GM19023 (cell line): ENCODE measurements around the gene KIF3C.
"Not testable (repeated sequence)": the region's sequence is repeated elsewhere in the genome, so short reads cannot be mapped to it uniquely, and the experiment has no call there.

Experiments
- ATAC-seq: cut with Tn5 transposase; IDR thresholded peaks from one replicate; pipeline ENCODE4 v1.9.1; 2021; ENCODE audit warnings: mild to moderate bottlenecking, moderate library complexity; ENCODE audit not compliant: unreplicated experiment

The KIF3C gene

GRCh38 chr2:26000561-26001082 lies 18.3 kb upstream of the KIF3C start:
- ATAC-seq = no peak

DNA sequence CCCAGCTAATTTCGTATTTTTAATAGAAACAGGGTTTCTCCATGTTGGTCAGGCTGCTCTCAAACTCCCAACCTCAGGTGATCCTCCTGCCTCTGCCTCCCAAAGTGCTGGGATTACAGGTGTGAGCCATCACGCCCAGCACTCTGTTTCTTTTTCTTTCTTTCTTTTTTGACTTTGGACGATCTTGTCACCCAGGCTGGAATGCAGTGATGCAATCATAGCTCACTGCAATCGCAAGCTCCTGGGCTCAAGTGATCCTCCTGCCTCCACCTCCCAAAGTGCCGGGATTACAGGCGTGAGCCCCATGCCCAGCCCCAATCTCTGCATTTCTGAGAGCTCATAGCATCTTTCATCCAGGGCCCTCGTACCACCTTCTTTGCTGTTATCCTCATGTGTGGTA lies 17.1 kb upstream of the KIF3C start:
- not testable (repeated sequence) for ATAC-seq

DNA sequence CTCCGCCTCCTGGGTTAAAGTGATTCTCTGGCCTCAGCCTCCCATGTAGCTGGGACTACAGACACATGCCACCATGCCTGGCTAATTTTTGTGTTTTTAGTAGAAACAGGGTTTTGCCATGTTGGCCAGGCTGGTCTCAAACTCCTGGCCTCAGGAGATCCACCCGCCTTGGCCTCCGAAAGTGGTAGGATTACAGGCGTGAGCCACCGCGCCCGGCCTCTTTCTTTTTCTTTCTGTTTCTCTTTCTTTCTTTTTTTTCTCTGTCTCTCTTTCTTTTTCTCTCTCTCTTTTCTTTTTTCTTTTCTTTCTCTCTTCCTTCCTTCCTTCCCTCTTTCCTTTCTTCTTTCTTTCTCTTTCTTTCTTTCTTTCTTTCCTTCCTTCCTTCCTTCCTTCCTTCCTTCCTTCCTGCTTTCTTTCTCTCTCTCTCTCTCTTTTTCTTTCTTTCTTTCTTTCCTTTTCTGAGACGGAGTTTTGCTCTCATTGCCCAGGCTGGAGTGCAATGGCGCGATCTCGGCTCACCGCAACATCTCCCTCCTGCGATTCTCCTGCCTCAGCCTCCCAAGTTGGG lies 16.6 kb upstream of the KIF3C start:
- not testable (repeated sequence) for ATAC-seq

- ATAC-seq = no peak
Measured at GRCh38 chr2:25996844-25997243, 14.5 kb upstream of the KIF3C start.

GRCh38 chr2:25994509-25994908 lies 12.2 kb upstream of the KIF3C start:
- no peak for ATAC-seq

DNA sequence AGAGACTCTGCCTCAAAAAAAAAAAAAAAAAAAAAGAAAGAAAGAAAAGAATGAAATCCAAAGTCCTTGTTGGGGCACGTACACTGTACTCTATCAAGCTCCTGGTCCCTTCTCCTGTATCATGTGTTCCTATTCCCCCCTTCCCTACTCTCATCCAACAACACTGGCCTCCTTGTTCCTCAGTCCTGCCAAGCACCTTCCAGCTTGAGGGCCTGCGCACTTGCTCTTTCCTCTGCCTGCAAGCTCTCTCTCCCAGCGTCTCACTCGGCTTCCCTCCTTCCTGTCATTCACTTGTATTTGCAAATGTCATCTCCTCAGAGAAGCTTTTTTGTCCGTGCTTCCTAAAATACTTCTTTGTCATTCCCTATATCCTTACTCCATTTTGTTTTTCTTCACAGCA lies 10.8 kb upstream of the KIF3C start:
- no peak for ATAC-seq

DNA sequence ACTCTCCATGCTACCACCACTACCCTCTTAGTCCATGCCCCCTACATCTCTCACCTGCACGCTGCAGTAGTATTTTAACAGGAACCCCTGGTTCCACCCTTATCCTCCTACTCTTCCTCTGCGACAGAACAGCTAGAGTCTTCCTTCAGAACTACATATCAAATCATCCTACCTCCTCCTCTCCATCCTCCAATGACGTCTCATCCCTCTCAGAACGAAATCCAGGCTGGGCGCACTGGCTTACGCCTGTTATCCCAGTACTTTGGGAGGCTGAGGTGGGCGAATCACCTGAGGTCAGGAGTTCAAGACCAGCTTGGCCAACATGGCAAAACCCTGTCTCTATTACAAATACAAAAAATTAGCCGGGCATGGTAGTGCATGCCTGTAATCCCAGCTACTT lies 10.3 kb upstream of the KIF3C start:
- ATAC-seq = no peak

DNA sequence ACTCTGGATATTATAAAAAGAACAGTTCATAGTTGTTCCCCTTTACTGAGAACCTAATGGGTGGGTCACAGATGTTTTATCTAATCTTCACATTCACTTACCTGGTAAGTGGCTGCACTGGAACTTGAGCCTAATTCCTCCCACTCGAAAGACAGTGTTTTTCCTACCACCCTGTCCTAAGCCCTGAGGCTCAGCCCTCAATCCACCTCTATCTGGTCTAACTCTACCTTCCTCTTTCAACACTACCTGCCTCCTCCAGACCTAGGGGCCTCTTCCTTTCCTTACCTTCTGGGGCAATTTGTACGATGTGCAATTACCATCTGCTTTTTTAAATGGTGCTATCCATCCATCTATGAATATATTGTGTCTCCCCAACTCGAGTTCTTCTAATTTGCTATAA lies 9.7 kb upstream of the KIF3C start:
- no peak for ATAC-seq

GRCh38 chr2:25989154-25989553 lies 6.9 kb upstream of the KIF3C start:
- no peak for ATAC-seq

- ATAC-seq = no peak
Measured at GRCh38 chr2:25988134-25988533, 5.8 kb upstream of the KIF3C start.

DNA sequence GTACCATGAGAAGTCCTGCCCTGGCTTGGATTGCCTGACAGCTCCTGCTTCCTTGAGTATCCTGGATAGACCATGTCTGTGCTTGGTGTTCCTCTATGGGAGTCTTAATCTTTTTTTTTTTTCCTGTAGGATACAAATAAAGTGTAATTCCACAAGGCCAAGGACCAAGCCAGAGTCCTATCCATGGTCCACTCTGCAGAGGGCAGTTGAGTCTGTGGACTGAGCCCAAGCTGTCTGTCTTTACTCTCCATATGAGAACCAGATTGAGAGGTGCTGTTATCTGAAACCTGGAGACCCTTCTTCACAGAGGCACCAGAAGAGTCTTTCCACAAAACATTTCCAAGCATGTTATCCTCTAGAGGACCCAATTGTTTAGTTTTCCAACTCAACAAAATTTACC lies 1.4 kb upstream of the KIF3C start:
- ATAC-seq = no peak

- ATAC-seq = no peak
Measured at GRCh38 chr2:25982968-25983280, 627 bp upstream of the KIF3C start.

GRCh38 chr2:25981596-25982272 lies 563 bp downstream of the KIF3C start:
- peak; percentile 18 for ATAC-seq

DNA sequence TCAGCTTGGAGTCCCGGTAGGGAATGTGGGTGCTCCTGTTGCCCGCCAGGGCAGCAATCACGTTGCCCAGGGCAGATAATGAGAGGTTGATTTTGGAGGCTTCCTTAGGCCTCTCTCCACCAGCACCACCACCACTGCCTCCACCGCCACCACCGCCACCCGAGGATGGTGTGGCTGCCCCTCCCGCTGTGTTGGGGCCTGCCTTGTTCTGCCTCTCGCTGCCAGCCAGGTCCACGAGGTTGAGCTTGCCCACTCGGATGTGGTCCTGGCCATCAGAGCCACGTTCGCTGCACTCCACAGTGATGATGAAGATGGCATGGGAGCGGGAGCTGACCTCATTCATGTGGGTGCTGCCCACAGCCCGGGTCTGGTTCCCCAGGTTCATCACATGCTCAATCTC lies 1.3 kb downstream of the KIF3C start:
- no peak for ATAC-seq

- no peak for ATAC-seq
Measured at GRCh38 chr2:25980076-25980887, 2.0 kb downstream of the KIF3C start.

DNA sequence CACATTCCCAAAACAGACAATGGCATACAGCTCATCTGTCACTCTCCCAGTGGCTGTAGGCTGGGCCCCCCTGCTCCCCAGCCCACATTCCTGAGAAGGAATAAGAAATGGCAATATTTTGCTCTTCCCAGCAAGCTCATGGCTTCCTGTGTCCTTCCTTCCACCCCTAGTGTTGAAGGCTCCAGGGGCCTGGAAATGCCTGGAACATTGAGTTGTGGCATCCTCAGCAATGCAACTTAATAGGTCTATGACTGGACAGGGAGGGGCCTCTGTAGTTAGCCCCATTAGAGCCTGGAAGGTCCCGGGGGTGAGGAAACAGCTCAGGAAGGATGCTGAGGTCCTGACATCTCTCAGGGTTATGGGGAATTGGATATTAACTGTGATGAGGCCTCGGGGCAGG lies 3.3 kb downstream of the KIF3C start:
- no peak for ATAC-seq

DNA sequence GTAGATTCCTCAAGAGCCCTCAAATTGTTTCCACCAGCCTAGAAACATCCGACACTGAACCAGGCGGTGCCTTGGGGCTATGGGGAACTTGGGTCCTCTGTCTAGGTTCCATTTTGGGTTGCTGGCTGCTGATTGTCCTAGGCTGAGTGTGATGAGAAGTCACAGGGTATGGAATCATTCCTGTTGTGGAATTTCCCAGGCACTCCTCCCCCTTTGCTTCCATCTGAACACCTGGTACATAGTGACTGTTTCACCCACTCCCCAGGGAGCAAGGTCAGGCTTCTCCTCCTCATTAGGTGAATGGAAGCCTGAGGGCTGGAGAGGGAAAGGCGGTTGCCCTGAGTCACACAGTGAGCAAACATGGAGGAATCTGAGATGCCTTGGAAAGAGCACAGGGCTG lies 4.5 kb downstream of the KIF3C start:
- no peak for ATAC-seq

DNA sequence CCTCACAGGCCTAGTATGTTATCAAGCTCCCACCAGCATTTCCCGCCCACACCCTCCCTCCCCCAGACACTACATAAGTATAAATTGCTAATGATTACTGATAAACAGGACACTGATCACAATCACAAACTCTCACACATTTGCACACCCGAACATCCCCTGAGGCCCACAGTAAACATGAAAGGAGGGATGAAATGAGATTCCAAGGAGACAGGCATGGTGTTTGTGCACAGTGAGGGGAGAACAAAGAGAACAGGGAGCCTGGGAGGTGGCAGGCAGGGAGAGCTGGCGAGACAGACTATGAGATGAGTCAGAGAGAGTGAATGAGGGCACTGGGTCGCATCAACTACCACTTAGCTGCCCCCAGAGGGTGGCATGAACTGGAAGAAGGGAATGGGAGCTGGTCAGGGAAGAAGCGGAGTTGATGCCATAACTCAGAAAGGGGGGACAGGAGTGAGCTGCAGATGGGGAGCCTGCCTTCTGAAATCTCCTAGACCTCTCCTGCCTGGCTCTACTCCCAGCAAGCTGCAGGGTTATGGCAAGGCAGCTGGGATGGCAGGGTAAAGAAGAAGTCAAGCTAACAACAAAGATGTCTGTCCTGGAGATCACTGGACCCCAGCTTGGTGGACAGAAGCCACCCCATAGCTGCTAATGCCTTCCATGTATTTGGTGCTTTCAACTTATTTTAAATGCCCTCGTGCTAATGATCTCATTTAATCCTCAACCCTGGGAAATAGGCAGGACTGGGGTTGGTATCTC lies 5.1 kb downstream of the KIF3C start:
- ATAC-seq = no peak

DNA sequence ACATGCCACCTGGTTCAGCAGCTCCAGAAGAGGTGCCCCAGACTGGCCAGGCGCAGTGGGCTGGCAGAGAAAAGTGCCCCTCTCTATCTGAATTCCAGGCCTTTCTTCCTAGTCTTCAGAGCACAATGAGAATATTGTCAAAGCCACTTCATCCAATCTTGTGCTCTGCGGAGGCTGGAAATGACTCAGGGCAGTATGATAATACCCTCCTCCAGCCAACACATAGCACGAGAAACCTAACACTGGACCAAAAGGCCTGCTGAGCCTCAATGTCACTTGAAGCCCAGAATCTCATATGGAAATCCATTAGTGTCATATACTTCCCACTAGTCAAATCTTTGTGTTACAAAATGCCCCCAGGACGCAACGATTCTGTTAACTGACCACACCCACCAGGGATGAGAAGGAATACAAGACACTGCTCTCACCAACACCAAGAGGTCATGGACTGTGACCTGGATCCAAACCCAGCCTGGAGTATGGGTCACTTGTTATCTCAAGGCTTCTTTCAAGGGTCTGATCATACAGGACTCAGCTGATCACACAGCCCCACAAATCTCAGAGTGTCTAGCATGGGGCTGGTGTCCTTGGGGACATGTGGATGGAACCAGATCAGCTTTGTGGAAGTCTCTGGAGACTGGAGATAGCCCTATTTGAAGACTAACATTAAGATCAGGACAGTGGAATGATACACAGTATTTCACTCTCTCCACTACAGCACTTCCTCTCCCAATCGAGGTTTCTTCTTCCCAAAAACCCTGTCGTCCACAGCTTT lies 10.1 kb downstream of the KIF3C start:
- no peak for ATAC-seq

- ATAC-seq = no peak
Measured at GRCh38 chr2:25971596-25971995, 10.7 kb downstream of the KIF3C start.
